Prostate gland (tissue), 2 donors: ENCODE measurements around the gene YWHAQ.

Source experiments
- POLR2AphosphoS5 ChIP-seq: sonication (generic); formaldehyde crosslinking; IDR thresholded peaks from one replicate; pipeline ENCODE4 v1.6.1; 2017; ENCODE audit warnings: antibody characterized with exemption
- TF ChIP-seq, protein P1 (sequence below), 4 experiments: fragments of 200-600 bp in 2 of 4; fragments of 450-650 bp in 2 of 4; sonication (generic) in 2 of 4; IDR thresholded peaks; 1 replicate in 3 of 4; 2 replicates in 1 of 4; pipeline ENCODE4 v1.5.1; 2016 to 2019; ENCODE audit warnings: antibody characterized with exemption in 4 of 4, mild to moderate bottlenecking in 2 of 4, moderate library complexity in 2 of 4

DNA sequence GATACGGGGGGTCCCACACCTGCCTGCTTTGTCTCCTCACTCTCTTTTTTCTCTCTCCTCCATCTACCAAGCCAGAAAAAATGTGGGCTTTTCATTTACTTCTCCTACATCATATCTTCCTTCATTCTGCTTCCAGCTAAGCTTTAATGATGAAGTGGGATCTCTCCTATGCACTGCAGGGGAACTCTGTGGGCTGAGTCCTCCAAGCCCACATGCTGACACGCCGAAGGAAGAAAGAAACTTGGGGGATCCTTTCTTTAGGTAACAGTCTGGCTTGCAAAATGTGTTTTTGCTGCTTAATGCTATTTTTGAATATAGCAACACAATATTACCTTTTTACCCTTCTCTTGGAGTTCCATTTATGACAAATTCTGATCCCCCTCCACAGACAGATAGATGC is 33.6 kb upstream of the YWHAQ start:
- TF ChIP-seq, protein P1, sequence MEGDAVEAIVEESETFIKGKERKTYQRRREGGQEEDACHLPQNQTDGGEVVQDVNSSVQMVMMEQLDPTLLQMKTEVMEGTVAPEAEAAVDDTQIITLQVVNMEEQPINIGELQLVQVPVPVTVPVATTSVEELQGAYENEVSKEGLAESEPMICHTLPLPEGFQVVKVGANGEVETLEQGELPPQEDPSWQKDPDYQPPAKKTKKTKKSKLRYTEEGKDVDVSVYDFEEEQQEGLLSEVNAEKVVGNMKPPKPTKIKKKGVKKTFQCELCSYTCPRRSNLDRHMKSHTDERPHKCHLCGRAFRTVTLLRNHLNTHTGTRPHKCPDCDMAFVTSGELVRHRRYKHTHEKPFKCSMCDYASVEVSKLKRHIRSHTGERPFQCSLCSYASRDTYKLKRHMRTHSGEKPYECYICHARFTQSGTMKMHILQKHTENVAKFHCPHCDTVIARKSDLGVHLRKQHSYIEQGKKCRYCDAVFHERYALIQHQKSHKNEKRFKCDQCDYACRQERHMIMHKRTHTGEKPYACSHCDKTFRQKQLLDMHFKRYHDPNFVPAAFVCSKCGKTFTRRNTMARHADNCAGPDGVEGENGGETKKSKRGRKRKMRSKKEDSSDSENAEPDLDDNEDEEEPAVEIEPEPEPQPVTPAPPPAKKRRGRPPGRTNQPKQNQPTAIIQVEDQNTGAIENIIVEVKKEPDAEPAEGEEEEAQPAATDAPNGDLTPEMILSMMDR (IDR thresholded peaks at IDR 0.05): no peak
- no peak for TF ChIP-seq POLR2AphosphoS5
